Subcutaneous preadipocyte (primary cell): ENCODE results near the gene OR2T11. TPM values are rescaled to one million over a fixed set of nuclear protein-coding genes. Genes with fewer than 3 reads are reported as not detected.

Experiments
- small RNA-seq: library from RNA; depleted of rRNA; stranded (forward); fragments of <200 nt; gene quantifications from one replicate; pipeline ENCODE3, GENCODE V24; 2012
- total RNA-seq: library from RNA; depleted of rRNA; stranded (reverse); fragments of >200 nt; gene quantifications from 2 replicates; pipeline ENCODE4 v1.2.3, GENCODE V29; 2012

The OR2T11 gene
- not detected in 2 replicates for total RNA-seq

GRCh38 chr1:248634991-248635390 lies at the start of gene OR2T11:
OR2T11 (minus strand) TSS chr1:248635091; CDS start chr1:248627128, 7,963 bp downstream.

GRCh38 chr1:248655354-248655753 lies 20.5 kb upstream of the OR2T11 start, which contains the start of gene OR2T27:
OR2T27 (minus strand) TSS chr1:248655528; CDS start chr1:248650884, 4,644 bp downstream.

GRCh38 chr1:248645178-248645577 lies 10.3 kb upstream of the OR2T11 start, which contains the start of gene OR2T35:
OR2T35 (minus strand) TSS chr1:248645278; CDS start chr1:248639258, 6,020 bp downstream.

GRCh38 chr1:248597589-248597988 lies 37.3 kb downstream of the OR2T11 start, which contains the start of gene OR2T10:
OR2T10 (minus strand) TSS chr1:248597700; CDS start chr1:248593768, 3,932 bp downstream.

GRCh38 chr1:248574657-248575056 lies 60.2 kb downstream of the OR2T11 start, which contains the start of gene OR2T34:
OR2T34 (minus strand) TSS chr1:248574757; CDS start chr1:248574757, 0 bp downstream.

Small RNAs within 50 kb of the gene (small RNA-seq; reads per million reads assigned to genes)
- not detected for gene RF00019

Other genes starting within 250 kb of the OR2T11 start
- not detected in 2 replicates for gene OR2T1, start 232.0 kb downstream of the OR2T11 start, total RNA-seq
- not detected in 2 replicates for gene OR2T2, start 189.5 kb downstream of the OR2T11 start, total RNA-seq
- not detected in 2 replicates for gene OR2T3, start 161.7 kb downstream of the OR2T11 start, total RNA-seq
- not detected in 2 replicates for gene OR2T5, start 146.5 kb downstream of the OR2T11 start, total RNA-seq
- not detected in 2 replicates for gene OR2G6, start 127.0 kb downstream of the OR2T11 start, total RNA-seq
- not detected in 2 replicates for gene OR2T29, start 72.3 kb downstream of the OR2T11 start, total RNA-seq
- not detected in 2 replicates for gene OR2T34, start 60.3 kb downstream of the OR2T11 start, total RNA-seq
- gene OR2T10, start 37.4 kb downstream of the OR2T11 start, total RNA-seq: not detected in 2 replicates
- gene OR2T35, start 10.2 kb upstream of the OR2T11 start, total RNA-seq: not detected in 2 replicates
- gene OR2T27, start 20.4 kb upstream of the OR2T11 start, total RNA-seq: not detected in 2 replicates
- gene OR14I1, start 67.7 kb upstream of the OR2T11 start, total RNA-seq: not detected in 2 replicates
- not detected in 2 replicates for gene LYPD8, start 120.7 kb upstream of the OR2T11 start, total RNA-seq
- 16.5 and 18.2 TPM in 2 replicates for gene SH3BP5L, start 190.8 kb upstream of the OR2T11 start, total RNA-seq
- 13.6 and 16.6 TPM in 2 replicates for gene ZNF672, start 203.1 kb upstream of the OR2T11 start, total RNA-seq
- 20.6 and 23.9 TPM in 2 replicates for gene ZNF692, start 224.0 kb upstream of the OR2T11 start, total RNA-seq